ENCODE results near the gene TCHP.

DNA sequence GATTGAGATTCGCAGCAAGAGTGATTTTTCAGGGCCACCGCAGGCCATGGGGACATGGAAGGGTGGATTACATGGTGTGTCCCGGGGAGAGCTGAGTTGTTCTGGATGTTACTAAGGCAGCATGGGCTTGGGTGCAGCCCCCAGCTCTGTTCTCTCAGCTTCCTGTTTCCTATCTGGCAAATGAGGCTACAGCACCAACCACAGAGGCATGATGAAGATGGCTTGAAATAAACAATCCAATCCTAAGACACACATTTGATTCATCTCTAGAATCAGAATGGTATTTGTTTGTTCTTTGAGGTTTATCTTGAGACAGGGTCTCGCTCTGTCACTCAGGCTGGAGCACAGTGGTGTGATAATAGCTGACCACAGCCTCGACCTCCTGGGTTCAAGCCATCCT, 41.3 kb upstream of the TCHP start:
- TF ChIP-seq POLR2A (IDR thresholded peaks at IDR 0.05), result no peak
- TF ChIP-seq, protein P1, sequence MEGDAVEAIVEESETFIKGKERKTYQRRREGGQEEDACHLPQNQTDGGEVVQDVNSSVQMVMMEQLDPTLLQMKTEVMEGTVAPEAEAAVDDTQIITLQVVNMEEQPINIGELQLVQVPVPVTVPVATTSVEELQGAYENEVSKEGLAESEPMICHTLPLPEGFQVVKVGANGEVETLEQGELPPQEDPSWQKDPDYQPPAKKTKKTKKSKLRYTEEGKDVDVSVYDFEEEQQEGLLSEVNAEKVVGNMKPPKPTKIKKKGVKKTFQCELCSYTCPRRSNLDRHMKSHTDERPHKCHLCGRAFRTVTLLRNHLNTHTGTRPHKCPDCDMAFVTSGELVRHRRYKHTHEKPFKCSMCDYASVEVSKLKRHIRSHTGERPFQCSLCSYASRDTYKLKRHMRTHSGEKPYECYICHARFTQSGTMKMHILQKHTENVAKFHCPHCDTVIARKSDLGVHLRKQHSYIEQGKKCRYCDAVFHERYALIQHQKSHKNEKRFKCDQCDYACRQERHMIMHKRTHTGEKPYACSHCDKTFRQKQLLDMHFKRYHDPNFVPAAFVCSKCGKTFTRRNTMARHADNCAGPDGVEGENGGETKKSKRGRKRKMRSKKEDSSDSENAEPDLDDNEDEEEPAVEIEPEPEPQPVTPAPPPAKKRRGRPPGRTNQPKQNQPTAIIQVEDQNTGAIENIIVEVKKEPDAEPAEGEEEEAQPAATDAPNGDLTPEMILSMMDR (IDR thresholded peaks at IDR 0.05), result no peak

Measured in Peyer's patch (tissue), 4 donors.